Activated CD4-positive, alpha-beta T cell treated with anti-CD3 and anti-CD28 coated beads, Interleukin-2, amount 50 U/mL, for 24 hours (primary cell): ENCODE measurements around the gene HASPIN.
"Not testable (repeated sequence)": the region's sequence is repeated elsewhere in the genome, so short reads cannot be mapped to it uniquely, and the experiment has no call there.

ENCODE experiments used
- DNase-seq, 2 donors: peaks; one replicate each; pipeline ENCODE4 v3.0.0-alpha.2; 2020; ENCODE audit warnings: low read depth in 1 of 2, low spot score in 1 of 2

The HASPIN gene

GRCh38 chr17:3734911-3735276 is 11.2 kb downstream of the HASPIN start:
- DNase-seq: not testable (repeated sequence)

- DNase-seq: no peak
Measured at GRCh38 chr17:3735515-3735914, 11.8 kb downstream of the HASPIN start.

- DNase-seq: peak; percentile 40 to 63
Measured at GRCh38 chr17:3738562-3739295, 15.0 kb downstream of the HASPIN start.

- DNase-seq: no peak
Measured at GRCh38 chr17:3739422-3740124, 15.9 kb downstream of the HASPIN start.

- DNase-seq: no peak
Measured at GRCh38 chr17:3740611-3741073, 16.9 kb downstream of the HASPIN start.

GRCh38 chr17:3744014-3744413 is 20.3 kb downstream of the HASPIN start:
- DNase-seq: no peak

- no peak for DNase-seq
Measured at GRCh38 chr17:3745071-3745470, 21.4 kb downstream of the HASPIN start.

- no peak for DNase-seq
Measured at GRCh38 chr17:3747805-3748204, 24.1 kb downstream of the HASPIN start.

GRCh38 chr17:3748576-3748975 is 24.9 kb downstream of the HASPIN start:
- no peak for DNase-seq

- no peak for DNase-seq
Measured at GRCh38 chr17:3750296-3750695, 26.6 kb downstream of the HASPIN start.

GRCh38 chr17:3750926-3751325 is 27.2 kb downstream of the HASPIN start:
- no peak for DNase-seq

GRCh38 chr17:3751836-3752235 is 28.1 kb downstream of the HASPIN start:
- no peak for DNase-seq

GRCh38 chr17:3753624-3754023 is 29.9 kb downstream of the HASPIN start:
- DNase-seq: no peak

- DNase-seq: no peak
Measured at GRCh38 chr17:3754066-3754457, 30.4 kb downstream of the HASPIN start.

- peak; percentile 36 to 58 for DNase-seq
Measured at GRCh38 chr17:3754458-3755334, 31.0 kb downstream of the HASPIN start.

- DNase-seq: no peak
Measured at GRCh38 chr17:3755335-3756030, 31.8 kb downstream of the HASPIN start.

GRCh38 chr17:3759597-3760216 is 36.0 kb downstream of the HASPIN start:
- no peak for DNase-seq

- DNase-seq: no peak
Measured at GRCh38 chr17:3761036-3761917, 37.6 kb downstream of the HASPIN start.

- DNase-seq: no peak
Measured at GRCh38 chr17:3761918-3762380, 38.2 kb downstream of the HASPIN start.
